Peyer's patch (tissue), 4 donors: Measurements from ENCODE around the gene SPATA18. TPM values are rescaled to one million over a fixed set of nuclear protein-coding genes. Genes with fewer than 3 reads are reported as not detected.

Source experiments
- DNase-seq, 3 donors: peaks; one replicate each; pipeline ENCODE4 v3.0.0-alpha.2; 2017 to 2019
- H3K27ac ChIP-seq, 4 donors: fragments of 200-600 bp; sonication (generic); one replicate each; pipeline ENCODE4 v1.5.1; 2016 to 2019
- H3K27me3 ChIP-seq, 2 donors: fragments of 200-600 bp; sonication (generic); one replicate each; pipeline ENCODE4 v1.5.1; 2019
- H3K36me3 ChIP-seq, 3 donors: fragments of 200-600 bp; sonication (generic); one replicate each; pipeline ENCODE4 v1.5.1; 2016 to 2019
- H3K4me1 ChIP-seq, 4 donors: fragments of 200-600 bp; sonication (generic); one replicate each; pipeline ENCODE4 v1.5.1; 2016 to 2019
- H3K4me3 ChIP-seq, 4 donors: fragments of 200-600 bp; sonication (generic); 1 replicate in 3 of 4; 2 replicates in 1 of 4; pipeline ENCODE4 v1.5.1; 2016 to 2019; ENCODE audit warnings: mild to moderate bottlenecking in 1 of 4
- H3K9me3 ChIP-seq, 4 donors: fragments of 200-600 bp; sonication (generic); one replicate each; pipeline ENCODE4 v1.5.1; 2016 to 2019; ENCODE audit warnings: mild to moderate bottlenecking in 1 of 4
- CTCF ChIP-seq, 6 experiments: fragments of 450-650 bp in 4 of 6; fragments of 200-600 bp in 2 of 6; sonication (generic) in 1 of 6; IDR thresholded peaks; one replicate each; pipeline ENCODE4 v1.5.1; 2017 to 2019; ENCODE audit warnings: antibody characterized with exemption in 6 of 6, mild to moderate bottlenecking in 3 of 6, moderate library complexity in 1 of 6
- POLR2A ChIP-seq, 2 donors: fragments of 450-650 bp; IDR thresholded peaks; one replicate each; pipeline ENCODE4 v1.5.1; 2017; ENCODE audit warnings: antibody characterized with exemption in 2 of 2, mild to moderate bottlenecking in 2 of 2, moderate library complexity in 2 of 2
- total RNA-seq, 4 donors: library from RNA; depleted of rRNA; stranded (reverse); fragments of >200 nt; gene quantifications; one replicate each; pipeline ENCODE4 v1.1.0, GENCODE V29; 2016

SPATA18 gene
- total RNA-seq, 4 donors from 2014 or later = 3.4 to 10.3 (median 4.3) TPM

DNA sequence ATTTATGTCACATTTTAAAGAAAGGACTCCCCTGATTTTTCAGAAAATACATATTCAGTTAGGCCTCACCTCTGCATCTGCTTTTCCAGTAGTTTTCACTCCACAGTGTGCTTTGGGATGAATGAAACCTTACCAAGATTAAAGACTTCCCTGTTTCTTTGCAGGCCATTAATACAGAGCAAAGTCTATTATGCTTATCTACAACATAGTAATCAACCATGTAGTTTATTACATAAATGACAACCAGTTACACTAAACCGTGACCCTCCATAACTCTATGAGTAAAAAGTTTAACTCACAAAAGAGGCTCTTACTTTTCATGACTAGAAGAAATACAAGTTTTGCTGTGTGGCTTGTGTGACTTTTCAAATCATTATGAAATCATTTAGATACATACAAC lies 33.3 kb upstream of the SPATA18 start:
- H3K36me3 ChIP-seq = peaks cover 0 to 14% (median 0%) of the 10 kb centered on the region in 3 donors
- peak overlapping the region in 2 of 4 donors; percentile 42 to 46 for H3K4me3 ChIP-seq
- H3K9me3 ChIP-seq = no peaks in the 10 kb centered on the region
- H3K4me1 ChIP-seq = peaks cover 0 to 14% (median 0%) of the 10 kb centered on the region in 4 donors
- peak overlapping the region in 3 of 4 donors; percentile 57 to 82 (median 74) for H3K27ac ChIP-seq
- no peak for DNase-seq
- TF ChIP-seq POLR2A (IDR thresholded peaks at IDR 0.05) = no peak
- TF ChIP-seq CTCF (IDR thresholded peaks at IDR 0.05) = no peak
- H3K27me3 ChIP-seq = no peaks in the 10 kb centered on the region

- TF ChIP-seq POLR2A (IDR thresholded peaks at IDR 0.05) = peak in 1 of 2 donors; percentile 11
- TF ChIP-seq CTCF (IDR thresholded peaks at IDR 0.05) = no peak
- peaks cover 0 to 21% (median 0%) of the 10 kb centered on the region in 3 donors for H3K36me3 ChIP-seq
- peak within 1 kb of the TSS in 2 of 4 donors; percentile 24 to 26 for H3K4me3 ChIP-seq
- peak within 1 kb of the TSS in 3 of 4 donors; percentile 57 to 82 (median 74) for H3K27ac ChIP-seq
- H3K27me3 ChIP-seq = no peaks in the 10 kb centered on the region
- no peaks in the 10 kb centered on the region for H3K9me3 ChIP-seq
- peak in 2 of 3 donors; percentile 87 to 90 for DNase-seq
- H3K4me1 ChIP-seq = peaks cover 0 to 10% (median 0%) of the 10 kb centered on the region in 4 donors
Observed at GRCh38 chr4:52019936-52020657, 31.0 kb upstream of the SPATA18 start, which contains the start of gene LRRC66. Gene LRRC66, minus strand, starts transcription at chr4:52020363. Its CDS starts 2,750 bp downstream, at chr4:52017613.

GRCh38 chr4:52028970-52029369 lies 22.1 kb upstream of the SPATA18 start:
- TF ChIP-seq POLR2A (IDR thresholded peaks at IDR 0.05) = no peak
- no peak for TF ChIP-seq CTCF (IDR thresholded peaks at IDR 0.05)
- Histone ChIP-seq H3K27me3 (no peaks in the 10 kb centered on the region), H3K4me3 (no peak overlapping the region), H3K4me1 (no peaks in the 10 kb centered on the region), H3K9me3 (no peaks in the 10 kb centered on the region), H3K36me3 (peaks cover 0 to 19% (median 0%) of the 10 kb centered on the region in 3 donors), H3K27ac (no peak overlapping the region)
- no peak for DNase-seq

DNA sequence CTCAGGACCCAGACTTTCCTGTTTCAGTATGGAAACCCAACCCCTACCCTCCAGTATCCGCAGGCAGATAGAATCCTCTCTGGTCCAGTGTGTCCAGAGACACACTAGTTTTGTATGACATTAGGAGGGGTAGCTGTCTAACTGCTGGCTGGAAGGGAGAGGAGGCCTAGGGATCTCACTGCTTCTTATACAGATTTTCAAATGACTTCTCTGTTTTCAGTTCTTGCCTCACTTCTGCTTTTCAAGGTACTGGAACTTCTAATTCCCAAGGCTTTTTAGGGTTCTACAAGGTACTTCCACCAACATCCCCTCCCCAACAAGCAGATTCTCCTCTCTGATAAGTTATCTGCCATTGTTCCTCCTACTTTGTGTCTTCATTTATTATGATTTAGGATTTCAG lies 19.1 kb upstream of the SPATA18 start:
- Histone ChIP-seq H3K27me3 (no peaks in the 10 kb centered on the region), H3K4me3 (no peak overlapping the region), H3K9me3 (no peaks in the 10 kb centered on the region), H3K4me1 (peaks cover 0 to 14% (median 2%) of the 10 kb centered on the region in 4 donors), H3K27ac (no peak overlapping the region), H3K36me3 (peaks cover 0 to 16% (median 0%) of the 10 kb centered on the region in 3 donors)
- DNase-seq = no peak
- TF ChIP-seq POLR2A (IDR thresholded peaks at IDR 0.05) (no peak), CTCF (IDR thresholded peaks at IDR 0.05) (no peak)

GRCh38 chr4:52035190-52035589 lies 15.9 kb upstream of the SPATA18 start:
- TF ChIP-seq POLR2A (IDR thresholded peaks at IDR 0.05) (no peak), CTCF (IDR thresholded peaks at IDR 0.05) (no peak)
- Histone ChIP-seq H3K9me3 (no peaks in the 10 kb centered on the region), H3K27me3 (no peaks in the 10 kb centered on the region), H3K36me3 (no peaks in the 10 kb centered on the region), H3K27ac (no peak overlapping the region), H3K4me1 (peaks cover 0 to 14% (median 2%) of the 10 kb centered on the region in 4 donors), H3K4me3 (no peak overlapping the region)
- no peak for DNase-seq
